Activated T-cell treated with anti-CD3 and anti-CD28 coated beads for 4 hours (primary cell): ENCODE measurements around the gene AKNA.
A peak's percentile ranks its signal among the peaks of the same experiment; 100 is the strongest.

Source experiments
- DNase-seq: peaks from one replicate; pipeline ENCODE4 v3.0.0-alpha.2; 2020

AKNA gene

GRCh38 chr9:114416906-114417305 is 29.1 kb upstream of the AKNA start:
- DNase-seq = no peak

GRCh38 chr9:114416290-114416689 is 28.5 kb upstream of the AKNA start:
- no peak for DNase-seq

- no peak for DNase-seq
Observed at GRCh38 chr9:114414346-114414745, 26.6 kb upstream of the AKNA start.

GRCh38 chr9:114413861-114414301 is 26.1 kb upstream of the AKNA start:
- no peak for DNase-seq

GRCh38 chr9:114412048-114412683 is 24.4 kb upstream of the AKNA start:
- DNase-seq = no peak

GRCh38 chr9:114411452-114411851 is 23.7 kb upstream of the AKNA start:
- no peak for DNase-seq

- DNase-seq = no peak
Observed at GRCh38 chr9:114410910-114411309, 23.1 kb upstream of the AKNA start.

GRCh38 chr9:114409842-114410241 is 22.1 kb upstream of the AKNA start:
- DNase-seq = no peak

- no peak for DNase-seq
Observed at GRCh38 chr9:114409103-114409780, 21.5 kb upstream of the AKNA start.

- no peak for DNase-seq
Observed at GRCh38 chr9:114408645-114409044, 20.9 kb upstream of the AKNA start.

- no peak for DNase-seq
Observed at GRCh38 chr9:114407889-114408288, 20.1 kb upstream of the AKNA start.

- no peak for DNase-seq
Observed at GRCh38 chr9:114406441-114406840, 18.7 kb upstream of the AKNA start.

GRCh38 chr9:114405294-114406034 is 17.7 kb upstream of the AKNA start:
- peak; percentile 74 for DNase-seq

- DNase-seq = no peak
Observed at GRCh38 chr9:114404531-114404930, 16.7 kb upstream of the AKNA start.

- no peak for DNase-seq
Observed at GRCh38 chr9:114403153-114403756, 15.5 kb upstream of the AKNA start.

- no peak for DNase-seq
Observed at GRCh38 chr9:114401344-114401743, 13.6 kb upstream of the AKNA start.

GRCh38 chr9:114400772-114401171 is 13.0 kb upstream of the AKNA start:
- no peak for DNase-seq

GRCh38 chr9:114400219-114400618 is 12.4 kb upstream of the AKNA start:
- no peak for DNase-seq

GRCh38 chr9:114399381-114399780 is 11.6 kb upstream of the AKNA start:
- no peak for DNase-seq

GRCh38 chr9:114397848-114398605 is 10.2 kb upstream of the AKNA start:
- DNase-seq = peak; percentile 93

- no peak for DNase-seq
Observed at GRCh38 chr9:114397219-114397847, 9.6 kb upstream of the AKNA start.

- DNase-seq = no peak
Observed at GRCh38 chr9:114396558-114397218, 8.9 kb upstream of the AKNA start.
